Effector memory CD8-positive, alpha-beta T cell (primary cell): ENCODE results near the gene ATXN1.
A peak's percentile ranks its signal among the peaks of the same experiment; 100 is the strongest.

Experiments
- ATAC-seq: fragments of 150-1000 bp; cut with Tn5 transposase; replicated peaks from 2 replicates; pipeline ENCODE4 v1.10.0; 2021; ENCODE audit warnings: mild to moderate bottlenecking, moderate library complexity
- DNase-seq, 3 experiments: peaks; one replicate each; pipeline ENCODE4 v3.0.0; 2021
- H3K27ac Mint-ChIP-seq, 2 donors: one replicate each; pipeline ENCODE4 v1.8.0; 2022; ENCODE audit warnings: mild to moderate bottlenecking in 2 of 2, mixed read lengths in 2 of 2, moderate library complexity in 2 of 2
- H3K27me3 Mint-ChIP-seq, 2 donors: one replicate each; pipeline ENCODE4 v1.8.0; 2022; ENCODE audit warnings: mixed read lengths in 2 of 2
- H3K36me3 Mint-ChIP-seq: one replicate; pipeline ENCODE4 v1.8.0; 2022; ENCODE audit warnings: mild to moderate bottlenecking, moderate library complexity, mixed read lengths; ENCODE audit not compliant: insufficient read depth
- H3K4me1 Mint-ChIP-seq, 2 donors: one replicate each; pipeline ENCODE4 v1.8.0; 2022; ENCODE audit warnings: low read depth in 2 of 2, mixed read lengths in 2 of 2
- H3K4me3 Mint-ChIP-seq, 2 donors: one replicate each; pipeline ENCODE4 v1.8.0; 2022; ENCODE audit warnings: mild to moderate bottlenecking in 2 of 2, mixed read lengths in 2 of 2, moderate library complexity in 2 of 2
- H3K9me3 Mint-ChIP-seq, 2 donors: one replicate each; pipeline ENCODE4 v1.8.0; 2022; ENCODE audit warnings: mixed read lengths in 2 of 2

Gene ATXN1

GRCh38 chr6:16582446-16583143 lies 178.7 kb downstream of the ATXN1 start:
- peaks cover 12 to 16% of the 10 kb centered on the region in 2 donors for H3K4me1 Mint-ChIP-seq
- DNase-seq: no peak
- ATAC-seq: no peak
- peak overlapping the region in 1 of 2 donors; percentile 23 for H3K27ac Mint-ChIP-seq
- no peaks in the 10 kb centered on the region for H3K9me3 Mint-ChIP-seq
- peaks cover 31% of the 10 kb centered on the region for H3K36me3 Mint-ChIP-seq
- H3K4me3 Mint-ChIP-seq: no peak overlapping the region
- H3K27me3 Mint-ChIP-seq: no peaks in the 10 kb centered on the region

DNA sequence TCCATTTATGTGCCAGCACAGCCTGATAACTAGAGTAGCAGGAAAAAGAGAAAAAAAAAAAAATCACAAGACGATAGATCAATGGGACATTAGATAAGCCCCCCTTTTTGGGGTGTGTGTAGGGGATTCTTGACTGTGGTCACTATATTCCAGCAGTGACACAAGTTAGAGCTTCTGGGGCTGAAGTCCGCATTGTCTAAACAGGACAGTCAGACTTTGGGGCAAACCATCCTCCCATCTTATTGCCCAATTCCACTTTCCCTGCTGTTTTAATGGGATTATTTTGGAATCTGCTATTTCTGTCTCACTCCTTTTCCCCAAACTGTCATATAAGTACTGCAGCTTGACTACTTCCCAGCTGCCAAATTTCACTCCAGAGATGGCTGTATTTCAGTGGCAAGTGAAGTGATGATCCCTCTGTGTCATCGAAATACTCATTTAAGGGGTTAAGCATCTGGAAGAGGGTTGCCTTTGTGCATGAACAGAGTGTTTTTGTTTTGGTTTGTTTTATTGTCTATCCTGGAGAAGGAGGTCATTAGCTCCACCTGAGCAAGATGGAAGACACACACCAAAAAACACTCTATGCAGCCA lies 182.5 kb downstream of the ATXN1 start:
- ATAC-seq (no peak), DNase-seq (no peak)
- H3K36me3 Mint-ChIP-seq: peaks cover 8% of the 10 kb centered on the region
- H3K27me3 Mint-ChIP-seq: no peaks in the 10 kb centered on the region
- no peak overlapping the region for H3K4me3 Mint-ChIP-seq
- no peak overlapping the region for H3K27ac Mint-ChIP-seq
- no peaks in the 10 kb centered on the region for H3K9me3 Mint-ChIP-seq
- H3K4me1 Mint-ChIP-seq: peaks cover 7 to 18% of the 10 kb centered on the region in 2 donors

DNA sequence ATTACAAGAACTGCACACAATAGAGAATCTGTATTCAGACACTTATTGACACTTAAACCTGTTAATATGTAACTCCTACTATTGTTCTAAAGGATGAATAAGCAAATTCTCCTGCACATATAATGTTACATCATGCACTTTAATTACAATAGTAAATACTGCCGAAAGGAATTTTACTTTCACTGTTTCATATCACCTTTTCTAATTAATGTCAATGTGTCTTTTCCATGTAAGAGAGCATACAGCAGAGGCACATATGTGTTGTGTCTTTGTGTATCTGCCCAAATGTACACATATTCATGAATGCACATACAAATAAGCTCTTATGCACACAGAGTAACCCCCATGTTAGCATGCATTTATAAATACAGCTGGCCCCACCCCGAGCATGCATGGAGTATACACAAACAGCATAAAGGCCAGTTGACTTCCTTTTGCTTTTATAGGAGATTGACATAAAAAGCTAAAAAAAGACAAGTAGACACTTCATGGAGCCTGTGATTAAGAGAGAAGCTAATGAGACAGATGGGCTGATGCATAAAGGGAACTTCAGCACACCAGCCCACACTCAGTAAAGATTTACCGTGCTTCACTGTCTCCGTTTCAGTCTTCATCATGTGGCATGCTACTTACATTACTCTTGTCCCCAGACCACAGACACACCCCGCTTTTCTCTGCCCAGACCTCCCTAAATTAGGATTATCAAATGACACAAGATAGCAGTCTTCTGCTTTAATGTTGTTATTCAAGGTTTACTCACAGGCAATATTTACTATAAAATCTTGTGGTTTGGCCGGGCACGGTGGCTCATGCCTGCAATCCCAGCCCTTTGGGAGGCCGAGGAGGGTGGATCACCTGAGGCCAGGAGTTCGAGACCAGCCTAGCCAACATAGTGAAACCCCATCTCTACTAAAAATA lies 184.6 kb downstream of the ATXN1 start:
- Mint-ChIP-seq H3K27ac (no peak overlapping the region), H3K4me3 (no peak overlapping the region)
- no peak for DNase-seq

DNA sequence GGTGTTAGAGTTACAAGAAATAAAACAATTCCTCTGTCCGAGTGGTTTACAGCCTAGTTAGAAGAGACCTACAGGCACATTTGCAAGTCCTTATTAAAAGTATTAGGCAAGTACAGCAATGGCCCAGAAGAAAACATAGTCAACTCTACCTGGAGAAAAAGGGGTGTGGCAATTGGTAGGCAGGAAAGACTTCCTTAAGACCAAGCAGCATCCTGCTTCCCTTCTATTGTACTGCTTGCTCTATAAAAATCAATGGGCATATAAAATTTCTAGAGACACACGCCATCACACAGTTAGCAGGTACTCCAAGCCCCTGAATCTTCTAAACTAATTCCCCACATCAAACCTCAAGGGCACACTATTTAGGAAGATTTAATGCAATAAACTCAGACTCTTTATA lies 185.6 kb downstream of the ATXN1 start:
- Mint-ChIP-seq H3K27ac (peak overlapping the region in 1 of 2 donors; percentile 55), H3K9me3 (no peaks in the 10 kb centered on the region), H3K4me3 (no peak overlapping the region), H3K36me3 (peaks cover 12% of the 10 kb centered on the region), H3K4me1 (peaks cover 10 to 19% of the 10 kb centered on the region in 2 donors), H3K27me3 (no peaks in the 10 kb centered on the region)
- ATAC-seq (no peak), DNase-seq (no peak)

More for the DNA sequence above, 184.6 kb downstream of the ATXN1 start:
- peaks cover 12% of the 10 kb centered on the region for H3K36me3 Mint-ChIP-seq
- ATAC-seq: no peak
- H3K27me3 Mint-ChIP-seq: no peaks in the 10 kb centered on the region
- peaks cover 12 to 19% of the 10 kb centered on the region in 2 donors for H3K4me1 Mint-ChIP-seq
- H3K9me3 Mint-ChIP-seq: no peaks in the 10 kb centered on the region

GRCh38 chr6:16572943-16573342 lies 188.3 kb downstream of the ATXN1 start:
- Mint-ChIP-seq H3K27ac (peak overlapping the region in 1 of 2 donors; percentile 1), H3K4me3 (no peak overlapping the region), H3K36me3 (peaks cover 7% of the 10 kb centered on the region), H3K27me3 (no peaks in the 10 kb centered on the region), H3K4me1 (peaks cover 15 to 33% of the 10 kb centered on the region in 2 donors), H3K9me3 (no peaks in the 10 kb centered on the region)
- DNase-seq (no peak), ATAC-seq (no peak)

DNA sequence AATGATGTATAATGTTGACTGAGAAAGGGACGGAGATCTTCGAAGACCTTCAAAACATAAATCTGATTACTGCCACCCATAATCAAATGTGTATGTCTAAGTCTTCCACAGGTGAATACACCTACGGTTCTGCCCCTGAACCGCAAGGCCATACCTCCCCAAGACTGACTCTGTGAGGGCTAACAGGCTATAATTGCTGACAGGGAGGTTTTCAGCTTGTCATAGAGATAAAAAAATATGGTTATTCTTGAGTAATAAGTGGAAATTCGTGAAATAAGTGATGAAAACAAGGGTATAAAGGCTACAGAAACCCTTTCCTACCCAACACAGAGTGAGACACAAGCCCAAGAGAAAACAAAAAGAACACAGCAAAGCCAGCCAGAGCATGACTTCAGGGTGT lies 188.9 kb downstream of the ATXN1 start:
- Mint-ChIP-seq H3K4me1 (peaks cover 15 to 34% of the 10 kb centered on the region in 2 donors), H3K9me3 (no peaks in the 10 kb centered on the region), H3K36me3 (peaks cover 7% of the 10 kb centered on the region), H3K27me3 (no peaks in the 10 kb centered on the region), H3K27ac (peak overlapping the region in 1 of 2 donors; percentile 14), H3K4me3 (no peak overlapping the region)
- DNase-seq (no peak), ATAC-seq (no peak)

GRCh38 chr6:16570946-16571345 lies 190.3 kb downstream of the ATXN1 start:
- DNase-seq (no peak), ATAC-seq (no peak)
- Mint-ChIP-seq H3K4me1 (peaks cover 13 to 33% of the 10 kb centered on the region in 2 donors), H3K27me3 (no peaks in the 10 kb centered on the region), H3K36me3 (peaks cover 7% of the 10 kb centered on the region), H3K27ac (peak overlapping the region in 1 of 2 donors; percentile 19), H3K4me3 (no peak overlapping the region), H3K9me3 (no peaks in the 10 kb centered on the region)

DNA sequence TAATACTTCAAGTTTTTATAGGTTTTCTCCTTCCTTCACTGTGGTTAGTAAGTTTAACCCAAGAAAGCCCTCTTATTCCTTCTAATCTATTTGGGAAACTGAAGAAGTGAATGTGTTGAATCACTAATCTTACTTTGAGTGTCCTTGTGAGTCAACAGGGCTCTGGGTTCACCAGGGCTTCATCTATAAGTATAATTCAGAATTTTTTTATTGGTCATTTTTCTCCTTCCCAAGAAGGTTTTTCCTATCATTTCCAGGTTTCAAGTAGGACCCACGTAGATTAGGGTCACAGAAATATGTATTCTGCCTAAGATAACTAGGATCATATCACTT lies 191.1 kb downstream of the ATXN1 start:
- DNase-seq (no peak), ATAC-seq (no peak)
- Mint-ChIP-seq H3K36me3 (peaks cover 7% of the 10 kb centered on the region), H3K9me3 (no peaks in the 10 kb centered on the region), H3K27ac (peak overlapping the region in 1 of 2 donors; percentile 19), H3K27me3 (no peaks in the 10 kb centered on the region), H3K4me1 (peaks cover 13 to 26% of the 10 kb centered on the region in 2 donors), H3K4me3 (no peak overlapping the region)

GRCh38 chr6:16568128-16568527 lies 193.1 kb downstream of the ATXN1 start:
- Mint-ChIP-seq H3K27me3 (no peaks in the 10 kb centered on the region), H3K4me3 (no peak overlapping the region), H3K36me3 (peaks cover 7% of the 10 kb centered on the region), H3K9me3 (no peaks in the 10 kb centered on the region), H3K27ac (peak overlapping the region; percentile 12 to 56), H3K4me1 (peaks cover 7 to 16% of the 10 kb centered on the region in 2 donors)
- ATAC-seq: no peak
- DNase-seq: no peak

DNA sequence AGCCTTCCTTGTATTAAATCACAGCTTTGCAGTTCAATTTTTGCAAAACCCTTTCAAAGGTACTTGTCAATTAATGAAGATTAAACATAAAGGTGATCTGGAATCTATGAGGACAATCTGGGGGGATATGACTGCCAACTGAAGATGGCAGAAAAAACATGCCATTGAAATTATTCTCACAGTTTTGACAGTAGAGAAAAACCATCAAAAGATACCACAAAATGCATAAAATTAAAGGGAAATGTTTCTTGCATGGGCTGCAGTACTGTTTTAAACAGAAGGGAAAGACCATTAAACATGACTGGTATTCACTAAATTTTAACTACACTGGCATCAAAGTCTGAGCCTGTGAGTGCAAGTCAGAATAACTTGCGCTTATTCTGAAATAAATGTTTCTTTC lies 194.2 kb downstream of the ATXN1 start:
- no peaks in the 10 kb centered on the region for H3K27me3 Mint-ChIP-seq
- DNase-seq (no peak), ATAC-seq (no peak)
- H3K4me1 Mint-ChIP-seq: peaks cover 5 to 15% of the 10 kb centered on the region in 2 donors
- H3K36me3 Mint-ChIP-seq: peaks cover 3% of the 10 kb centered on the region
- peak overlapping the region in 1 of 2 donors; percentile 22 for H3K27ac Mint-ChIP-seq
- no peaks in the 10 kb centered on the region for H3K9me3 Mint-ChIP-seq
- H3K4me3 Mint-ChIP-seq: no peak overlapping the region

GRCh38 chr6:16564436-16564835 lies 196.8 kb downstream of the ATXN1 start:
- H3K27me3 Mint-ChIP-seq: no peaks in the 10 kb centered on the region
- DNase-seq (no peak), ATAC-seq (no peak)
- peaks cover 0 to 11% of the 10 kb centered on the region in 2 donors for H3K4me1 Mint-ChIP-seq
- no peaks in the 10 kb centered on the region for H3K9me3 Mint-ChIP-seq
- no peak overlapping the region for H3K4me3 Mint-ChIP-seq
- peaks cover 7% of the 10 kb centered on the region for H3K36me3 Mint-ChIP-seq
- peak overlapping the region in 1 of 2 donors; percentile 16 for H3K27ac Mint-ChIP-seq

- no peak for DNase-seq
- H3K4me3 Mint-ChIP-seq: no peak overlapping the region
- no peaks in the 10 kb centered on the region for H3K27me3 Mint-ChIP-seq
- no peak for ATAC-seq
- no peaks in the 10 kb centered on the region for H3K9me3 Mint-ChIP-seq
- H3K27ac Mint-ChIP-seq: peak overlapping the region in 1 of 2 donors; percentile 16
- peaks cover 7% of the 10 kb centered on the region for H3K36me3 Mint-ChIP-seq
- peaks cover 0 to 9% of the 10 kb centered on the region in 2 donors for H3K4me1 Mint-ChIP-seq
Observed at GRCh38 chr6:16563628-16564240, 197.5 kb downstream of the ATXN1 start.

- H3K9me3 Mint-ChIP-seq: no peaks in the 10 kb centered on the region
- no peak overlapping the region for H3K27ac Mint-ChIP-seq
- H3K27me3 Mint-ChIP-seq: no peaks in the 10 kb centered on the region
- ATAC-seq: no peak
- DNase-seq: no peak
- H3K36me3 Mint-ChIP-seq: peaks cover 7% of the 10 kb centered on the region
- peaks cover 0 to 3% of the 10 kb centered on the region in 2 donors for H3K4me1 Mint-ChIP-seq
- no peak overlapping the region for H3K4me3 Mint-ChIP-seq
Observed at GRCh38 chr6:16562498-16562897, 198.8 kb downstream of the ATXN1 start.
